CD4-positive, alpha-beta T cell treated with Interleukin-10 for 1 hour (primary cell): ENCODE data around the gene IL26.
"Not testable (repeated sequence)": the region's sequence is repeated elsewhere in the genome, so short reads cannot be mapped to it uniquely, and the experiment has no call there.

Experiments
- DNase-seq: peaks from one replicate; pipeline ENCODE4 v3.0.0-alpha.2; 2020

The IL26 gene

GRCh38 chr12:68239309-68239982 is 13.8 kb upstream of the IL26 start:
- no peak for DNase-seq

- no peak for DNase-seq
Observed at GRCh38 chr12:68237619-68238018, 12.0 kb upstream of the IL26 start.

GRCh38 chr12:68237078-68237477 is 11.5 kb upstream of the IL26 start:
- DNase-seq = no peak

- peak; percentile 69 for DNase-seq
Observed at GRCh38 chr12:68236421-68237059, 10.9 kb upstream of the IL26 start.

GRCh38 chr12:68235576-68235975 is 10.0 kb upstream of the IL26 start:
- no peak for DNase-seq

- no peak for DNase-seq
Observed at GRCh38 chr12:68234140-68234539, 8.5 kb upstream of the IL26 start.

GRCh38 chr12:68233498-68233897 is 7.9 kb upstream of the IL26 start:
- DNase-seq = no peak

- DNase-seq = no peak
Observed at GRCh38 chr12:68231691-68232090, 6.1 kb upstream of the IL26 start.

GRCh38 chr12:68231229-68231628 is 5.6 kb upstream of the IL26 start:
- no peak for DNase-seq

- DNase-seq = no peak
Observed at GRCh38 chr12:68229956-68230355, 4.3 kb upstream of the IL26 start.

- DNase-seq = no peak
Observed at GRCh38 chr12:68227356-68227755, 1.7 kb upstream of the IL26 start.

GRCh38 chr12:68224613-68225285 is 861 bp downstream of the IL26 start:
- DNase-seq = no peak

GRCh38 chr12:68223067-68223747 is 2.4 kb downstream of the IL26 start:
- peak; percentile 83 for DNase-seq

- DNase-seq = no peak
Observed at GRCh38 chr12:68222326-68222725, 3.3 kb downstream of the IL26 start.

GRCh38 chr12:68221497-68221896 is 4.1 kb downstream of the IL26 start:
- DNase-seq = no peak

GRCh38 chr12:68210875-68211274 is 14.7 kb downstream of the IL26 start:
- no peak for DNase-seq

GRCh38 chr12:68209048-68209728 is 16.4 kb downstream of the IL26 start:
- not testable (repeated sequence) for DNase-seq

- no peak for DNase-seq
Observed at GRCh38 chr12:68207276-68207675, 18.3 kb downstream of the IL26 start.

- no peak for DNase-seq
Observed at GRCh38 chr12:68206446-68206845, 19.2 kb downstream of the IL26 start.

- peak; percentile 23 for DNase-seq
Observed at GRCh38 chr12:68203460-68203875, 22.1 kb downstream of the IL26 start.

GRCh38 chr12:68200854-68201253 is 24.8 kb downstream of the IL26 start:
- DNase-seq = no peak

GRCh38 chr12:68199127-68199526 is 26.5 kb downstream of the IL26 start:
- no peak for DNase-seq

- no peak for DNase-seq
Observed at GRCh38 chr12:68198507-68199086, 27.0 kb downstream of the IL26 start.
